ENCODE data around the gene PUS1.

GRCh38 chr12:131928711-131929580 lies at the start of gene PUS1:
- TF ChIP-seq, protein P1, sequence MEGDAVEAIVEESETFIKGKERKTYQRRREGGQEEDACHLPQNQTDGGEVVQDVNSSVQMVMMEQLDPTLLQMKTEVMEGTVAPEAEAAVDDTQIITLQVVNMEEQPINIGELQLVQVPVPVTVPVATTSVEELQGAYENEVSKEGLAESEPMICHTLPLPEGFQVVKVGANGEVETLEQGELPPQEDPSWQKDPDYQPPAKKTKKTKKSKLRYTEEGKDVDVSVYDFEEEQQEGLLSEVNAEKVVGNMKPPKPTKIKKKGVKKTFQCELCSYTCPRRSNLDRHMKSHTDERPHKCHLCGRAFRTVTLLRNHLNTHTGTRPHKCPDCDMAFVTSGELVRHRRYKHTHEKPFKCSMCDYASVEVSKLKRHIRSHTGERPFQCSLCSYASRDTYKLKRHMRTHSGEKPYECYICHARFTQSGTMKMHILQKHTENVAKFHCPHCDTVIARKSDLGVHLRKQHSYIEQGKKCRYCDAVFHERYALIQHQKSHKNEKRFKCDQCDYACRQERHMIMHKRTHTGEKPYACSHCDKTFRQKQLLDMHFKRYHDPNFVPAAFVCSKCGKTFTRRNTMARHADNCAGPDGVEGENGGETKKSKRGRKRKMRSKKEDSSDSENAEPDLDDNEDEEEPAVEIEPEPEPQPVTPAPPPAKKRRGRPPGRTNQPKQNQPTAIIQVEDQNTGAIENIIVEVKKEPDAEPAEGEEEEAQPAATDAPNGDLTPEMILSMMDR (IDR thresholded peaks at IDR 0.05), result no peak
- TF ChIP-seq POLR2A (IDR thresholded peaks at IDR 0.05), result peak; percentile 51

All from right lobe of liver (tissue), 4 donors.